Stimulated activated CD4-positive, alpha-beta T cell treated with anti-CD3 and anti-CD28 coated beads, Interleukin-4, amount 100 ng/mL, for 4 hours (primary cell): ENCODE data around the gene MMP12.
"Not testable (repeated sequence)": the region's sequence is repeated elsewhere in the genome, so short reads cannot be mapped to it uniquely, and the experiment has no call there.

Source experiments
- DNase-seq, 2 experiments: peaks; one replicate each; pipeline ENCODE4 v3.0.0-alpha.2; 2020

Gene MMP12

DNA sequence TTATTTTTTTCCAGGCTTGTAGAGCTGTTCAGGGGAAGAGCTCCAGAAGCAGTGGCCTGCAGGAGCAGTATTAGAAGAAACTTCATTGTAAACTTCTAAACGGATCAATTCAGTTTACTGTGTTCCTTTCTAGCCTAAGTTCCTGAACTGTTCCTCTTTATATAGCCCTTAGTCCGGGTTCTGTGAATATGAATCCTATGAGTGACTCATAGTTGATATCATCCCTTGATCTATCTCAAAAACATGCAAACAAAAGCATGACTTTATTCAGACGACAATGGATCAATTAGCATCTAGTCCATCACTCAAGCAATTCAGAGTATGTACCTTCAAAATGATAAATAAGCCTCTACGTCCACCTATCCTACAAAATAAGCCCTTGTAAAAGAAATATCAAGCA lies at the start of gene MMP12:
Gene MMP12, minus strand, starts transcription at position 131 of the 400 bp plus-strand sequence. Its CDS starts 45 bp downstream, at position 86.
- DNase-seq: no peak

DNA sequence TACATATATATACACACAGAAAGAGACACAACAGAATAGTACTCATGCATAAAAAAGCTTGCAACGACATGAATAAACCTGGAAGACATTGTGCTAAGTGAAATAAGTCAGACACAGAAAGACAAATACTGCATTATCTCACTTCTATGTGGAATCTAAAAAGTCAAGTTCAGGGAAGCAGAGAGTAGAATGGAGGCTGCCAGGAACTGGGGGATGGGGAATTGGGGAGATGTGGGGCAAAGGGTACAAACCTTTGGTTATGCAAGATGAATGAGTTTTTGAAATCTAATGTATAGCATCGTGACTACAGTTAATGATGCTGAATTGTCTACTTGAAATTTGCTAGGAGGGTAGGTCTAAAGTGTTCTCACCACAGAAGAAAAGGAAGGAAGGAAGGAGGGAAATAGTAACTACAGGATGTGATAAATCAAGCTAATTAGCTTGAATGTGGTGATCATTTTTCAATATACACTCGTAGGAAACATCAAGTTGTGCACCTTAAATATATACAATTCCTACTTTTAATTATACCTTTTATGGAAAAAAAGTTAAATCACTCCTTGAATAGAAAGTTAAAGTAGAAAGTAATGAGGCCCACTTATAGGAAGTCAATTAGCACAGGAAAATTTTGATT lies 46.9 kb upstream of the MMP12 start:
- DNase-seq: no peak

DNA sequence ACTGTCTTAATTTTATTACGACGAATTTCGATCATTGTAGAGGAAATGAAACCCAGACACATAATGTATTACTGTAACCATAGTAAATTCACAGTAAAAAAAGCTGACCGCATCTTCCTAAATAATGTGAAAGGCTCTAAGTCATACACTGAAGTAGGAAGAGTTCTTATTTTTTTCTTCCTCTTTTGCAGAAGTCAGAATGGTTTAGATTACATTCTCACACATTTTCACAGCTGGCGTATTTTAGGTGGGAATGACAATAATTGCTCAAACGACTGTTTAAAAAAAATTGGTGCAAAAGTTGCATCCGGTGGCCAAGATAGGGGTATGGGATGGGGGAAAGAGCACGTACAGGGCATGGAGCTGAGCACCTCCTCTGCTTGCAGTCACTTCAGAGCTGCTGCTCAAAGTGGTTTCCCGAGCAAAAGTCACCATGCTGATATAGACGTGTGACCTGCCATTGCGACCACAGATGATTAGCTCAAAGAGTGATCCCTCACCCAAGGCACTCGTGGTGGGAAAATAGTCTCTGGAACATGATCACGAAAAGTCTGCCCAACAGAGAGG lies 45.4 kb upstream of the MMP12 start:
- no peak for DNase-seq

- no peak for DNase-seq
Observed at GRCh38 chr11:102915044-102915375, 40.2 kb upstream of the MMP12 start.

GRCh38 chr11:102914238-102915043 lies 39.7 kb upstream of the MMP12 start:
- DNase-seq: no peak

DNA sequence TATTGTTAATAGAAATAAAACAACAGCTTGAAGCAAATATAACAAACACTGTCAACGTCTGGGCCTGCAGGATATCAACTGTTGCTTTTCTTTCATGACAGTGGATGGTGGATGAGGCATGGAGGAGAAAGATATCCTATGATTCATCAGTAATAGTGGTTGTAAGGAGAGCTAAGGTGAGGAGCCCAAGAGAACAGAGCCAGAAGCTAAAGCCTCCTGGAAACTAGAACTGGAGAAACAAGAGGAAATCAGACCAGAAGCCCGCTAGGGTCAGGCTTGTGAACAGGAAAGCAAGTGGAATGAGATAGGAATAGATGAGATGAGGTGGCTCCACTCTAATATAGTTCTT lies 37.7 kb upstream of the MMP12 start:
- DNase-seq: no peak

- DNase-seq: no peak
Observed at GRCh38 chr11:102911758-102912481, 37.1 kb upstream of the MMP12 start.

DNA sequence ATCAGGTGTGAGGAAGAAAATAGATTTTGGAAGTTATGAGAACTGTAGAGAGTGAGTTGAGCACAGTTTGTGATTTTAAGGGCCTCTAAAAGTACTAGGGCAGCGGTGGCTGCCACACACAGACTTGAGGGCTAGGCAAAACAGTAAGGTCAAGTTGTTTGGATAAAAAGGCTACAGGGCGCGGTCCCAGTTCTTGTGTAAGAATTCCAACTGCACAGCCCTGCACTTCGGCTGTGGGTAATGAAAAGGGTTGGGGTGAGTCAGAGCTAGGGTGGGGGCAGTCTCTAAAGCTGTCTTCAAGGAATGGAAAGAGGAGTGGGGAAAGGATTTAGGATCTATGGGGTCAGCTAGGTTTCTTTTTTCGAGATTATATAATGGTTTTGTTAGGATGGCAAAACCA lies 31.1 kb upstream of the MMP12 start:
- not testable (repeated sequence) for DNase-seq

DNA sequence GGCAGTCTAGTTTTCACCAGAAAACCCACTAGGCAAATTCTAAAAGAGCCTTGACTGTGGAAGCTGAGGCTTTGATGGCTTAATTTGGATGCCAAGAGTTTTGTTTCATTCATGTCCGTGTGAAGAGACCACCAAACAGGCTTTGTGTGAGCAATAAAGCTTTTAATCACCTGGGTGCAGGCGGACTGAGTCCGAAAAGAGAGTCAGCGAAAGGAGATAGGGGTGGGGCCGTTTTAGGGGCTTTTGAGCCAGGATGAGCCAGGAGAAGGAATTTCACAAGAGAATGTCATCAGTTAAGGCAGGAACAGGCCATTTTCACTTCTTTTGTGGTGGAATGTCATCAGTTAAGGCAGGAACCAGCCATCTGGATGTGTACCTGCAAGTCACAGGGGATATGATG lies 29.1 kb upstream of the MMP12 start:
- not testable (repeated sequence) for DNase-seq

- DNase-seq: no peak
Observed at GRCh38 chr11:102900346-102900745, 25.6 kb upstream of the MMP12 start.

- DNase-seq: no peak
Observed at GRCh38 chr11:102891736-102892135, 17.0 kb upstream of the MMP12 start.

- DNase-seq: no peak
Observed at GRCh38 chr11:102886999-102887398, 12.2 kb upstream of the MMP12 start.

GRCh38 chr11:102883141-102883540 lies 8.4 kb upstream of the MMP12 start:
- no peak for DNase-seq

DNA sequence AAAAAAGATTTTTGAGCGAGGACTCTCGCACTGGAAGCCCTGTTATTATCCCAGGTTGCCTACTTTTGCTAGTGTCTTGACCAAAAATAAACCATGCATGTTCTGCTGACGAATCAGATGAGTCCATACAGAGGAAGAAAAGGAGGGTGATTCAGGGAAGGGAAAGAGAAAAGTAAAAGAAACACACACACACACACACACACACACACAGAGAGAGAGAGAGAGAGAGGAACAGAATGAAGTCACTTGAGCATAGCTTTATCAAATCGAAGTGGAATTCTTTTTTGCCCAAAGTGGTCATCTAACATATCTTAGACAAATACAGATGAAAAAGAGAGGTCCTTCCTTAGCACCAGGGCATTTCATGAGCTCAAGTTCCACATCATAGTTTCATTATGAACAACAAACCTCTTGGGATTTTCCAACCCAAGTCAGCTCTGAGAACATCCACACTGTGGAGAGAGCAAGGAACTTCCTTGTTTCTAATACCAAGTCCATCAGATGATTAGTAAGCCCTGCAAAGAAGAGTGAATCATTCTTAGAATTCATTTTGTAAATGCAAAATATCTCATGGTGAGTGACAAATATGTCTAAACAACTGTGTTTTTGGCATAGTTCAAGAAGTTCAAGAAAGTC lies 7.7 kb upstream of the MMP12 start:
- no peak for DNase-seq

GRCh38 chr11:102879801-102880200 lies 5.0 kb upstream of the MMP12 start:
- DNase-seq: no peak

DNA sequence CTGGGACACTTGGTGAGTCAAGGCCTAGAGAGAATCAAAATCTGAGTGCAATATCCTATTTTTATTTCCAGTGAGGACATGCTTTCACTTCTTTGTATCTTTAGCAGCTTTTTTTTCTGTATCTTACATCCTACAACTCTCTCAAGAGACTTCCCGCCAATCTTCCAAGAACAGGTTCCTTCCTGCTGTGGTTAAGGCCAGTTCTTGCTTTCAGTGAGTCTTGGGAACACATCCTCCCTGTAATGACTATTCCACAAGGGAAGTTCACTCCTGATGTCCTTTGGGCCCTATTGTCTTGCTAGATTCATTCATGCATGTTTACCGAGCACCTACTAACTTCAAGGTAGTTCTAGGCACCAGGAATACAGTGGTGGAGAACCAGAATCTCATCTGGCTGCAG lies 3.8 kb upstream of the MMP12 start:
- no peak for DNase-seq

DNA sequence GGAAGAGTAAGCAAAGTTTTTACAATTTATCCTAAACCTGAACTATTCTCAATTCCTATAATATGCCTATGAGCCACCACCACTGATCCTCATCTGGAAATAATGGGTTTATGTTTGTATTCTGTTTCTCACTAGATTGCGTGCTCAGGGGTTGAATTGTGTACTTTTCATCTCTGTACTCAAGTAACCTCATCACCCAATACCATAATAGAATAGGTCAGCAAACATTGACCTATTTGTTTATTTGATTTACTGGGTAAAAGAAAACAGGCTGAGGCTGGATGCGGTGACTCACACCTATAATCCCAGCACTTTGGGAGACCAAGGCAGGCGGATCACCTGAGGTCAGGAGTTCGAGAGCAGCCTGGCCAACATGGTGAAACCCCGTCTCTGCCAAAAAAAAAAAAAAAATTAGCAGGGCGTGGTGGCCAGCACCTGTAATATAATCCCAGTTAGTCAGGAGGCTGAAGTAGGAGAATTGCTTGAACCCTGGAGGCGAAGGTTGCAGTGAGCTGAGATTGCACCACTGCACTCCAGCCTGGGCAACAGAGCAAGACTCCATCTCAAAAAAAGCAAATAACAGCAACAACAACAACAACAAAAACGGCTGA lies 5.3 kb downstream of the MMP12 start:
- DNase-seq: not testable (repeated sequence)

DNA sequence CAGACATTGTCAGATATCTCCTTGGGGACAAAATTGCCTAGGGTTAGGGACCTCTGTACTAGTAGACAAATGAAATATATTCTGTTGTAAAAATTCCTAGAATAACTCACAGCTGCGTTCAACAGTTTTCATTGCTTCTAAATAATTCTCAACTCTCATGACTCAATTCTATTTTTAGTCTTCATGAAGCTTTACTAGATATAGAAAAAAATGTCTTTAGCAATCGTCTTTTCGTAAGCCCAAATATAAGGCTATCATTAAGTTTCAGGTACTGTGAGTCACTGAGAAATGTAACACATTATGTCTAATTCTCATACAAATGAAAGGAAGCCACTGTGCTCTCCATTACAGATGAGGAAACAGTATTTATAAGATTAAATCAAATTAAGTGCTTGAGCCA lies 6.4 kb downstream of the MMP12 start:
- DNase-seq: no peak

GRCh38 chr11:102864724-102865123 lies 10.1 kb downstream of the MMP12 start:
- DNase-seq: no peak

DNA sequence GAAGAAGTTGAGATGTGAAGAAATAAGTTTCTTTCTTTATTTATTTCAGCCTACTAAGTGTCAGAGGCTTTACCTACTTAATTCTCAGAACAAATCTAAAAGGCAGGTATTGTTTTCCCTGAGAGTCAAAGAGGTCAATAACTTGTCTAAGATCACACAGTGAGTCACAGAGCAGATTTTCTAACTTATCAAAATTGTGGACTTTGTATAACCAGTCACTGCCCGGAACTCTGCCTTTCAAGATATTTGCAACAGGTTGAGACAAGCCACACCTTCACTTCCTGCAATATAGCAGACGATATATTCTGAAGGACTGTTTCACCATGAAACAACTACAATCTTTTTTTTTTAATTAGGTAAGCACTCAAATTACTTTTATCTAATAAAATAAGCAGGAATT lies 20.8 kb downstream of the MMP12 start:
- DNase-seq: no peak

DNA sequence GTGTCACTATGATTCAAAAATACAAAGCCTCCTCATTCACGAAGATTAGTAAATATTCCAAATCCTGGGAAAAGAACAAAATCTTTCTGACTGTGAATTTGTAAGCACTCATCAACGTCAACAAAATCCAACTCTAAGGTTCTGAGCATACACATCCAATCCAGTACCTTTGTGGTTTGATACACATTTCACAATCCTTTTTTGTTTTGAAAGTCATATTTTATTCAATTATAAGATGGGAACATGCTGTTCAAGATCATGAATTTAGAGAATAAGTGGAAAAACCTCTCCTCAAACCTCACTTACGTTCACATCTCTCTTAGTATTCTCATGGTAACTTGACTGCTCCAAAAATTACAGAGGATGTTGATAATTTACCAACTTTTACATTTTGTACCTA lies 21.7 kb downstream of the MMP12 start:
- DNase-seq: no peak

GRCh38 chr11:102850973-102851745 lies 23.6 kb downstream of the MMP12 start:
- DNase-seq: no peak
